ENCODE measurements around the gene FBXL7.

DNA sequence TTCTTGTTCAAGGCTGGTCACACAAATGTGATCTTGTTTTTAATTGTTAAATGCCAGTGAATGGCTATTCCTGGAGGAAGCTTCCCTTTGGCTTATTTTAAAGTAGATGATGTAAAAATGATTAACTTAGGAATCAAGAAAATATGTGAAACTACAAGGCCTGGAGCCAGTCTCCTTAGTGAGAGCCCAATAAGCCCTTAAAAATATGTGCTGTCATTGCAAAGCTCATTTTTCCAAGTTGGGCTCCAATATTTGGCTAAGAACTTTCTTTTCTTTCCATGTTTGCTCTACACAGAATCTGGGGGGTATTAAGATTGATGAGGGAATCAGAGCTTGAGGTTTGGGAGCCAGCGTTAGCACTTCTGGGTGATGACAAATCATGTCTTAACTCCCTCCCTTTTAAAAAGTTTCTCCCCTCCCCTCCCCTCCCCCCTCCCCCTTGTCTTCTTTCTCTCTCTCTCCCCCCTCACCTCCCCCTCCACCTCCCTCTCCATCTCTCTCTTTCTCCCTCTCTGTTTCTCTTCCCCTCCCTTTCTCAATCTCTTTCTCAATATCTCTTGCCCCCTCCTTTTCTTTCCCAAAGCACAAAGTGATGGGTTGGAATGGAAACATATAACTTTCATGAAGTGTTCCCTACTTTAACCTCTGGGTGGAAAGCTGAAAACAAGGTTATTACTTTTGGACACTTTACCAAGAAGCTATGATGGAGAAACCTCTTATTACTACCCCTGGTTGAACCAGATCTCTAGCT is 86.0 kb downstream of the FBXL7 start:
- no peak for TF ChIP-seq CTCF (IDR thresholded peaks at IDR 0.05; ENCODE audit: low read depth, low read length, poor library complexity, severe bottlenecking)
- TF ChIP-seq EZH2phosphoT487 (IDR thresholded peaks at IDR 0.05; ENCODE audit: borderline replicate concordance, low read length): no peak
